HG03378 (cell line): Measurements from ENCODE around the gene WDR54.
A peak's percentile ranks its signal among the peaks of the same experiment; 100 is the strongest.
"Not testable (repeated sequence)": the region's sequence is repeated elsewhere in the genome, so short reads cannot be mapped to it uniquely, and the experiment has no call there.

ENCODE experiments used
- ATAC-seq: cut with Tn5 transposase; IDR thresholded peaks from one replicate; pipeline ENCODE4 v1.9.1; 2021; ENCODE audit warnings: mild to moderate bottlenecking, moderate library complexity; ENCODE audit not compliant: unreplicated experiment

Gene WDR54

DNA sequence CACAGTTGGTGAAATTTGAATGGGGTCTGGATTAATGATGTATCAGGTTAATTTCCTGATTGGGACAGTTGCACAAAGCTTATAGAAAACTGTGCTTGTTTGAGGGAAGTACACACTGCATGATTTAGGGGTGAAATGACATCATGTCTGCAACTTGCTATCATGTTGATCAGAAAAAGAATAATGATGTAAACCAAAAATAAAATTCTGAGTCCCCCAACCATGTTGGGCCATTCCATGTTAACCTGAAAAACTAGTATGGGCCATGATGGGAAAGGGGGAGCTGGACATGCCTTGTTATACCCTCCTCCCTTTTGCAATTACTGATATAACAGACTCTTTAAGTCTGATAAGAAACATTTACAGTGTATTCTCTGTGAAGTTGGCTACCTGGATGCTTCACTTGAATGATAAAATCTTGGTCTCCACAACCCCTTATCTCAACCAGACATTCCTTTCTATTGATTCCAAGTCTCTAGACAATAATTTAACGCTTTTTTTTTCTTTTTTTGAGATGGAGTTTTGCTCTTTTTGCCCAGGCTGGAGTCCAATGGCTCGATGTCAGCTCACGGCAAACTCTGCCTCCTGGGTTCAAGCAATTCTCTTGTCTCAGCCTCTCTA is 29.1 kb downstream of the WDR54 start:
- no peak for ATAC-seq

DNA sequence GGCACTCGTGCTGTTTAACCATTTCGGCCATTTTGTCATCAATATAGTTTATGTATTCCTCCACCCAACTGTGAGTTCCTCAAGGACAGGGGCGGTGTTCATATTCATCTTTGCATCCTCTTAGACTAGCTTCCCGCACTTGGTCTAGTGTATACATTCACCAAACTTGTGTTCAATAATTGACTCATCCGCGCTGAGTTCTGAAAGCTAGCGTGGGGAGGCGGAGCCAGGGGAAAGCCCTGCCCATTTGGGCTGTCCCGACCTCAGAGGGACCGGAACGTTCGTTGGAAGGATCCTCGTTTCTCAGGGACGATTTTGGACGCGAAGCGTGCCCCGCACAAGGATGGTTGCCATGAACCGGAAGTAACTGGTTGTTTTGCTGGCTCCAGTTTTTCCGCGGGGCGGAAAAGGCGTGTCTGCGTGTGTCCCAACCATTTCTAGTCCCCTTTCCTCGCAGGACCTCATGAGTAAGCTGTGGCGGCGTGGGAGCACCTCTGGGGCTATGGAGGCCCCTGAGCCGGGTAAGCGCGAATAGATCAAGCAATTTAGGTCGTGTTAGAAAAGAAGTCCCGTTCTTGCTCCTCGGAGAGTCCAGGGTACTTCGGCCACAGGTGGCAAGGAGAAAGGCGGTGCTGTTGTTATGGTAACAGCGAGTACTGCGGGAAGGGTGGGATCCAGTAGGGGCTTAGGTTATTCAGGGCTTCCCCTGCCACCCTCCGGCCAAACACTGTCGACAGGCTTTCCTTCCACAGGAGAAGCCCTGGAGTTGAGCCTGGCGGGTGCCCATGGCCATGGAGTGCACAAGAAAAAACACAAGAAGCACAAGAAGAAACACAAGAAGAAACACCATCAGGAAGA is 33.4 kb downstream of the WDR54 start, which contains the start of gene INO80B:
Gene INO80B, plus strand, starts transcription at position 434 of the 858 bp plus-strand sequence. Its CDS starts 30 bp downstream, at position 464.
- ATAC-seq = peak; percentile 51

DNA sequence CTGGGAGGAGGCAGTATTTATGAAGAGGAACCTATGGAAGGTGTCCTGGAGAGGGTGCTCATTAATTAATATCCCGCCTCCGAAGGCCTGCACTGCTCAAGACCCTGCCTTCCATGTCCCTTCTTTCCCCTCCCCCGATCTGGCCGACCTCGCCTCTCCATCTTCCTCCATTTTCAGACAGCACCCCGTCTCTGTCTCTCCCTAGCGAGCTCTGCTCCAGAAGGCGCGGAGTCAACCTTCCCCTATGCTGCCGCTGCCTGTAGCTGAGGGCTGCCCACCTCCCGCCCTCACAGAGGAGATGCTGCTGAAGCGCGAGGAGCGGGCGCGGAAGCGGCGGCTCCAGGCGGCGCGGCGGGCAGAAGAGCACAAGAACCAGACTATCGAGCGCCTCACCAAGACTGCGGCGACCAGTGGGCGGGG is 35.6 kb downstream of the WDR54 start:
- ATAC-seq = no peak

DNA sequence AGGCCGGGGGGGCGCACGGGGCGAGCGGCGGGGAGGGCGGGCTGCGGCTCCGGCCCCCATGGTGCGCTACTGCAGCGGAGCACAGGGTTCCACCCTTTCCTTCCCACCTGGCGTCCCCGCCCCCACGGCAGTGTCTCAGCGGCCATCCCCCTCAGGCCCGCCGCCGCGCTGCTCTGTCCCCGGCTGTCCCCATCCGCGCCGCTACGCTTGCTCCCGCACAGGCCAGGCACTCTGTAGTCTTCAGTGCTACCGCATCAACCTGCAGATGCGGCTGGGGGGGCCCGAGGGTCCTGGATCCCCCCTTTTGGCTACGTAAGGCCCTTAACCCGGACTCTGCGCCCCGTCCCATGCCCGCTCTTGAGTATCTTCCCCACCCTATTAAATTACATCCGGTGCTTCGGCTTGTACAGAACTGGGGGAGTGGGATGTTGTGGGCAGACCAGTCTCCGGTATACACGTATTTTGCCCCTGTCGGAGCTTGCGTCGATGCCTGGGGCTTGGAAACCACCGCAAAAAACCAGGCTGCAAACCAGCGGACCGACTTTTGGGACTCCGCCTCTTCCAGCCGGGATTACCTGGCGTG is 36.1 kb downstream of the WDR54 start:
- ATAC-seq = peak; percentile 19

DNA sequence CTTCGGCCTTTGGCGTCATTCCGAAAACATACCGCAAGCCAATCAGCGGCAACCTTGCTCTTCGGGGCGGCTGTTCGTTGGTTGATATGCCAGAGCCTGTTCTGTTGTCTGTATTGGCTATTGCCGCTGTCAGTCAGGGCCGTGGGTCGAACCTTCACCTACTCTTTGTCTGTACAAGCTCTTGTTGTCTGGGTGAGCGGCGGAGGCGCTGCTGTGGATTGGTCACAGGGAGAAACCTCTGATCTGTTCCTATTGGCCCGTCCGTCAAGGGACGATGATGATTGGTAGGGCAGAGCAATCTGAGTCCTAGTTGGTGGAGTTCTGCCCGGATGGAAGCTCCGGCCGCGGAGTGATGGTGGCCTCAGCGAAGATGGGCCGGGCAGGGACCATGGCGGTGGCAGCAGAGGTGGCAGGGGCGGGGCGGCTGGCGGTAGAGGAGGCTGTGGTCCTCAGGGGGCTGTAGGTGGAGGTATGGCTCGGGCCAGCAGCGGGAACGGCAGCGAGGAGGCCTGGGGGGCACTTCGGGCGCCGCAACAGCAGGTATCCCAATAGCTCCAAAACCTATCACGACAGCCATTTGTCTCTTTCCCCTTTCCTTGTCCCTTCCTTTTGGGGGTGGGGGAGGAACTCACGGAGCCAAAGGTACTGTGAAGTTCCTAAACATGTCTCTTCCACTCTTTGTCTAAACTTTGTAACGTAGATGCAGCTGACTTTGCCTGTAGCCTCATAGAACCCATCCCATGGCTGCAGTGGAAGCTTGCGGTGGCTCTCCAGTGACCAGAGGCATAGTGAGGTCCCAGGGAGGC is 36.8 kb downstream of the WDR54 start, which contains the start of gene WBP1:
Gene WBP1, plus strand, starts transcription at position 307 of the 806 bp plus-strand sequence. Its CDS starts 165 bp downstream, at position 472.
- peak; percentile 86 for ATAC-seq

DNA sequence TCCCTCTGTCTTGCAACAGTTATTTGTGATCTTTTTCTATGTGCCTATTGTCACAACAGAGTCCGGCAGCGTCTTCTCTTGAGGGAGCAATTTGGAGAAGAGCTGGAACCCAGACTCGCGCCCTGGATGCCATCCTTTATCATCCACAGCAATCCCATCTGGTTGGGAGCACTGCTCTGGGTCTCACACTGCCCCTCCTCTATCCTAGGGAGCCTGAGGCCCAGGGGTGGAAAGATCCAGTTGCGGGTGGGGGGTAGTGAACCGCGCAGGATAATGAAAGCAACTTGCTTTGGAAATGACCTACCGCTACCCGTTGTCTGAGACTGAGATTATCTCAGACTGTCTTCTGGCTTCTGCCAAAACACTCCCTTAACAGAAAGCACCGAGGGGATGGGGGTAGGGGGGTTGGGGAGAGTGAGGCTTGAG is 37.4 kb downstream of the WDR54 start:
- ATAC-seq = no peak

DNA sequence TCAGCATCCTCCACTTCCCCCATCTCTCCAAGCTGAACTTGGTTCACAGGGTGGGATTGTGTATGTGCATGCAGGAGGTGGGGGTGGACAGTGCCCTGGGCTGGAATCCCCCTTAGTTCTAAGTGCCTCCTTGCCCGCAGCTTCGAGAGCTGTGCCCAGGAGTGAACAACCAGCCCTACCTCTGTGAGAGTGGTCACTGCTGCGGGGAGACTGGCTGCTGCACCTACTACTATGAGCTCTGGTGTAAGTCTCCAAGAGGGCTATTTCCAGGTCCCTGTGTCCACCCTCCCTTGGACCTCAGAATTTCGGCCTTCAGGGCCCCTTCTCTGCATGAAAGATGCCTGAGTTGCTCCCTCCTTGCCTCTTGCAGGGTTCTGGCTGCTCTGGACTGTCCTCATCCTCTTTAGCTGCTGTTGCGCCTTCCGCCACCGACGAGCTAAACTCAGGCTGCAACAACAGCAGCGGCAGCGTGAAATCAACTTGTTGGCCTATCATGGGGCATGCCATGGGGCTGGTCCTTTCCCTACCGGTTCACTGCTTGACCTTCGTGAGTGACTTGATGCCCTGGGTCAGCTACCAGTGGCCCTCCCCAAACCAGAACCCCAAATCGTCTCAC is 38.1 kb downstream of the WDR54 start:
- ATAC-seq = not testable (repeated sequence)

DNA sequence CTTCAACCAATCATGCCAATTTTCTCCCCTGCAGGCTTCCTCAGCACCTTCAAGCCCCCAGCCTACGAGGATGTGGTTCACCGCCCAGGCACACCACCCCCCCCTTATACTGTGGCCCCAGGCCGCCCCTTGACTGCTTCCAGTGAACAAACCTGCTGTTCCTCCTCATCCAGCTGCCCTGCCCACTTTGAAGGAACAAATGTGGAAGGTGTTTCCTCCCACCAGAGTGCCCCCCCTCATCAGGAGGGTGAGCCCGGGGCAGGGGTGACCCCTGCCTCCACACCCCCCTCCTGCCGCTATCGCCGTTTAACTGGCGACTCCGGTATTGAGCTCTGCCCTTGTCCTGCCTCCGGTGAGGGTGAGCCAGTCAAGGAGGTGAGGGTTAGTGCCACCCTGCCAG is 38.7 kb downstream of the WDR54 start:
- ATAC-seq = not testable (repeated sequence)

DNA sequence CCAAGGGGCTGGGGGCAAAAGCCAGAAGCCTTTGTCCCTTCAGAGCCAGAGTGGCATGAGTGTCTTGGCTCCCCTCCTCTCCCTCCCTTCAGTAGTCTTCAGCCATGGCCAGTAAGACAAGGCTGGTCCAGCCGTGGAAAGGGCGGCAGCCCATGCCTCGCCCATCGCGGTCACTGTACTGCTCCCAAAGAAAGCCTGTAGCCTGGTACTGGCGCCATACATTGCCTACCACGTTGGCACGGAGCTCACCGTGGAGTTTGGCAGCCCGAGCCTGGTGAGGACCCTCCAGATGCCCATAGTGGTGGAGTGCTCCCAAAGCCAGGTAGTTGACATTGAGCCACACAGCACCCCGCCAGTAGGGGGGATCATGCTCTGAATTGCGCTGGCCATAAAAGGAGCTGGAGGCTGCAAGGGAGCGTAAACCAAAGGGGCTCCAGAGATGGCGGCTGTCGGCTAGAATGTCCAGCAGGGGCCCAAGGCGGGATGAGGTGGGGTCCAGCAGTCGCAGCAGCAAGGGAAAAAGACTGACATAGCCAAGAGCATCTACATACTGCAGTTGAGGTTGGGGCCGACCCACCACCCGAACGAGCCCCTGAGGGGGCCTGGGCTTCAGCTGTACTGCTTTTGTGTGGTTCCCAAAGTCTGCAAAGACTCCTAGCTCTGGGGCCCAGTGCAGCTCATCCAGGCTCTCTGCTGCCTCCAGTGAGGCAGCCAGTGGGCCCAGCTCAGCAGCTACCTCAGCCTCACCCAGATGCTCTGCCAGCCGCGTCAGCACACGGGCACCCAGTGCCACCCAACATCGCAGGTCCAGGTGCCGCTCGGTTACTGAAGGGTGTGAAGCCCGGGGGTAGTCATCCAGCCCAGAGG is 39.9 kb downstream of the WDR54 start:
- ATAC-seq = no peak

DNA sequence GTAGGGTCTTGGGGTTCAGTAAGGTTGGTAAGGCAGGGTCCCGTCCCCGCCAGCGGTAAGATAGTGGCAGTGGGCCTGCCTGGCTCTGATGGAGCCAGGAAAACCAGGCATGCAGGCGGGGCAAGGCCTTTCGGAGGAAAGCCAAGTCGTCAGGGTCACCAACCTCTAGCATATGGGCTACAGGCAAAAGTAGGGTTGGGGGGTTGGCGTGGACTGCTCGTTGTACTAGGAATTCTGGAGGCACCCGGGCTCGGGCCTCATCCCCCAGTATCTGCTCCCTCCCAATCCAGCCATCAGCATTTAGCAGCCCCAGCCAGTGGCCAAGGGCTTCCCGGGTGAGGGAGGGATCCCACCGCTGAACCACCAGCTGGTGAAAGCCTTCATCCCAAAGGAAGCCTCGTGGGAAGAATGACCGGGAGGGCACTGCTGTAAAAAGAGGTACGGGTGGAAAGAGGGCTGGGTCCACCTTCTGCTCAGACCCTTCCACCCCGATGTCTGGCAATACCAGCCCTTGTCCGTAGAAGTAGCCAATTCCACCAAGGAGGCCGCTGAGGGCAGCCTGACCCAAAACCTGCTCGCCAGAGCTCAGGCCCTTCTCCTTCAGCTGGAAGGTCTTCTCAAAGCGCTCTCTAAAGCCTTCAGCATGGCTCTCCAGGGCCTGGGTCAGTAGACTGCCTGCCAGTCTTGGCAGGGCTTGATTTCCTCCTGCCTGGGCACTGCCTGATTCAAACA is 40.7 kb downstream of the WDR54 start:
- ATAC-seq = no peak

DNA sequence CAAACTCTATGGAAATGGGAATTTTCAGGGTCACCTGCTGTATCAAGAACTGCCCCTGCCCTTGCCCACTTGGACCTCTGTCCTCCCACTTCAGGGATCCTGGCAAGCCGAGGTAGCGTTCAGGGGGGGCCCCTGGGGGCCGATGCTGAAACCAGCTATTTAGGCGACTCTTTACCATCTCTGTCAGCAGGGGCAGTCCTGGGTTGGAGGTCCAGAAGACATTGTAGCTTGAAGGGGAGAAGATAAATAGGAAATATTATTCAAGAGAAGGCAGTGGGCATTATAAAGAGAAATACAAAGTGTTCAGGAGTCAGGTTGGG is 41.2 kb downstream of the WDR54 start:
- ATAC-seq = no peak

DNA sequence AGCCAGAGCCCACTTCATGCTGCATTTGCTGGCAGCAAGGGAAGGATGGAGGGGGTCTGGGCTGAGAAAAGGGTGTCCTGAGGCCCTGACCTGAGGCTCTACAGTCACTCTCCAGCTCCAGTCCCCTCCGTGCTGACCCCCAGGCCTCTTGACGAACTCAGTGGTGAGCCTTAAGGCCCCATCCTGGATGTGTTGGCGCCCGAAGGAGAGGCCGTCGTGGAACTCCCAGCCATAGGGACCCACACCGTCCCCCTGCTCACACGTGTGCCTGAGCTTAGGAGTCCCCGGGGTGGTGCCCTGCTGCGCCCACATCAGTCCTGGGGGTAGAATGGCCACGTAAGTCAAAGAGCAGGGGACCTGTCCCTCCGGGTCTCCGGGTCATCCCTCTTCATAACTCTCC is 42.9 kb downstream of the WDR54 start:
- ATAC-seq = no peak

DNA sequence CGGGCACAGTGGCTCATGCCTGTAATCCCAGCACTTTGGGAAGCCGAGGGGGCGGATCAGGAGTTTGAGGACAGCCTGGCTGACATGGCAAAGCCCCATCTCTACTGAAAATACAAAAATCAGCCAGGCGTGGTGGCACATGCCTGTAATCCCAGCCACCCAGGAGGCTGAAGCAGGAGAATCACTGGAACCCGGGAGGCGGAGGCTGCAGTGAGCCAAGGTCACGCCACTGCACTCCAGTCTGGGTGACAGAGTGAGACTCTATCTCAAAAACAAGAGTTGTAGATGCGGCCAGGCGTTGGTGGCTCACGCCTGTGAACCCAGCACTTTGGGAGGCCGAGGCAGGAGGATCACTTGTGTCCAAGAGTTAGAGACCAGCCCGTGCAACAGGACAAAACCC is 49.2 kb downstream of the WDR54 start:
- ATAC-seq = not testable (repeated sequence)

DNA sequence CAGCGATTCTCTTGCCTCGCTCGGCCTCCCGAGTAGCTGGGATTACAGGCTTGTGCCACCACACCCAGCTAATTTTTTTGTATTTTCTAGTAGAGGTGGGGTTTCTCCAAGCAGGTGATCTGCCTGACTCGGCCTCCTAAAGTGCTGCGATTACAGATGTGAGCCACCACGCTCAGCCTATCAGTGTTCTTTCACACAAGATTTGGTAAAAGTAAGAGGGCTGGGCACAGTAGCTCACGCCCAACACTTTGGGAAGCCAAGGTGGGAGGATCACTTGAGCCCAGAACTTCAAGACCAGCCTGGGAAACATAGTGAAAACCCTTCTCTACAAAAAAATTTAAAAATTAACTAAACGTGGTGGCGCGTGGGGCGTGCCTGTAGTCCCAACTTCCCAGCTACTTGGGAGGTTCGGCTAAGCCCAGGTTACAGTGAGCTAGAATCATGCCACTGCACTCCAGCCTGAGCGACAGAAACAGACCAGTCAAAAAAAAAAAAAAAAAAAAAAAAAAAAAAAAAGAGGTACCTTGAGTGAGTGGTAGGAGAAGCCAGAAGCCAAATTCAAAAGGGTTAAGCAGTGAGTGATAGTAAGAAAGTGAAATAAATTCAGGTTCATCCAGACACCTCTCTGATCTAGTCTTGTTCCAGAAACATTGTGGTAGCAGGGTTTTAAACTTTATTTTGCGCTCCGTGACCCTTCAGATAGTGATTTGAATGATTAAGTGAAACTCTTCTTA is 50.0 kb downstream of the WDR54 start:
- ATAC-seq = no peak

DNA sequence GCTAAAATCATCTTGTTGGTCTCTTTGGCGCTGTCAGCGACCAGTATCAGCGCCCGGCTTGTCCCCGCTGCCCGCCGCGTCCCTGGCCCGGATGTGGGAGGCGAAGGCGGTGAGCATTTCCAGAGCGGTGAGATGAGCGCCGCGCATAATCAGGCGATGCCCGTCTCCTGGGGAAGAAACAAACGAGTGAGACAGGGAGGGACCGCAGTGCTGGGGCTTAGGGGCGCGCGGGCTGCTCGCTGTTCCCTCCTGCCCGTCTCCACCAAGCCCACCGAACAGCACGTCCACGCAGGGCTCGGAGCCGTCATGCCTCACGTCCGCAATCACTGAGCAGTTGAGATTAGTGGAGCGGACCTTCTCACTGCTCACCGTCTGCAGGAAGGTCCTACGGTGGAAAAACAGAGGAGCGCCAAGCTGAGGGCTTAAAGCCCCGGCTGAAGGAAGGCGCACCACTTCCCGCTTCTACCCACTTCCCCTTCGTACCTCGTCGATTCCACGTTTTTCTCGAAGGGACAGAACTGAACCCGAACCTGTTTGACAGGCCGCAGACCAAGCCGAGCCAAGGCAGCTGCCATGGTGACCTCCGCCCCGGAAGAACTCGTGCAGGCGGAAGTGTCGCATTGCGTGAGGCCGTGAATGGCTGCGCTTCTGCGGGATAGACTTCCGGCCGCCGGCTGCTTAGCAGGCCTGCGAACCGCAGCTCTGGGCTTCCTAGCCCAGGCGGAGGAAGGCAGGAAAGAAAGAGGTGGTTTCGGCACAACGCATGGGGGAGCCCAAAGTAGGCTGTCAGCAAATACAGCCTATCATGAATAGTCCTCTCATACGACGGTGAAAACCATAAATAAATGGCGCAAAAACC is 50.8 kb downstream of the WDR54 start, which contains the start of gene MRPL53:
Gene MRPL53, minus strand, starts transcription at position 595 of the 859 bp plus-strand sequence. Its CDS starts 20 bp downstream, at position 575.
- ATAC-seq = peak; percentile 76

DNA sequence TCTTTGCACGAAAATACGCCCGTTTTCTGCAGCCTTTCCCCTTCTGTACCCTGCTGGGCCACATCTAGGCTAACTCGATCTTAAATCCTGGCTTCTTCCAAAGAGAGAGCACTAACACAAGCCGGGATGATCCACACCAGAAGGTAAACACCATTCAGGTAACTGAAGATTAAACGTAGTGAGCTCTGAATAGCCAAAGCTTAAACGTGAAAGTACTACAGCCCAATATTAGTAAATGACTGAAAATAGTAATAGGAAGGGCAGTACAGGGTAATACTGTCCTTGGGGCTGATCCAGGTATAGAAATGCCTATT is 51.4 kb downstream of the WDR54 start:
- peak; percentile 2 for ATAC-seq

DNA sequence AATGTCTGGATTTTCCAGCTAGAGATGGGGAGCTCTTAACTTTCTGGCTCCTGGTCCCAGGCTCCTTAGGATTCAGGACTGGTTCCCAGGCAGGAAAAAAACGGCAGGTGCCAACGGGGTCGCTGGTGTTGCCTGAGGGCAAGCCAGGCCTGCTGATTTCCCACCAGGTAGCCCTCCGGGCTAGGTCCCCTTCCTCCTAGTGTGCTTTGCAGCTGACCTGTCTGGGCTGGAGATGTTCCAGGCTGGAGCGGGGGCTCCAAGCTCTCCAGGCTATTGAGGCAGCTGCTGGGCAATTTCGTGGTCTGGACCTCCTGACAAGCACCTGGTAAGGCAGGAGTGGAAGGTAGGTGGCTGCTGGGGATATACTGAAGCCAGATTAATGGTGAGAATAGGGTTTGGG is 53.0 kb downstream of the WDR54 start:
- no peak for ATAC-seq
